Esophagus muscularis mucosa (tissue), 4 donors: ENCODE data around the gene CTAG1B.

Source experiments
- EP300 ChIP-seq: sonication (generic); formaldehyde crosslinking; IDR thresholded peaks from one replicate; pipeline ENCODE4 v1.6.1; 2017; ENCODE audit warnings: antibody characterized with exemption
- POLR2A ChIP-seq: fragments of 450-650 bp; IDR thresholded peaks from one replicate; pipeline ENCODE4 v1.6.1; 2017; ENCODE audit warnings: antibody characterized with exemption, moderate library complexity, mild to moderate bottlenecking, low read depth
- TF ChIP-seq, protein P1 (sequence below), 3 experiments: fragments of 200-600 bp in 2 of 3; fragments of 450-650 bp in 1 of 3; sonication (generic) in 2 of 3; IDR thresholded peaks; one replicate each; pipeline ENCODE4 v1.5.1; 2017 to 2019; ENCODE audit warnings: antibody characterized with exemption in 3 of 3, mild to moderate bottlenecking in 2 of 3, moderate library complexity in 1 of 3

- TF ChIP-seq, protein P1, sequence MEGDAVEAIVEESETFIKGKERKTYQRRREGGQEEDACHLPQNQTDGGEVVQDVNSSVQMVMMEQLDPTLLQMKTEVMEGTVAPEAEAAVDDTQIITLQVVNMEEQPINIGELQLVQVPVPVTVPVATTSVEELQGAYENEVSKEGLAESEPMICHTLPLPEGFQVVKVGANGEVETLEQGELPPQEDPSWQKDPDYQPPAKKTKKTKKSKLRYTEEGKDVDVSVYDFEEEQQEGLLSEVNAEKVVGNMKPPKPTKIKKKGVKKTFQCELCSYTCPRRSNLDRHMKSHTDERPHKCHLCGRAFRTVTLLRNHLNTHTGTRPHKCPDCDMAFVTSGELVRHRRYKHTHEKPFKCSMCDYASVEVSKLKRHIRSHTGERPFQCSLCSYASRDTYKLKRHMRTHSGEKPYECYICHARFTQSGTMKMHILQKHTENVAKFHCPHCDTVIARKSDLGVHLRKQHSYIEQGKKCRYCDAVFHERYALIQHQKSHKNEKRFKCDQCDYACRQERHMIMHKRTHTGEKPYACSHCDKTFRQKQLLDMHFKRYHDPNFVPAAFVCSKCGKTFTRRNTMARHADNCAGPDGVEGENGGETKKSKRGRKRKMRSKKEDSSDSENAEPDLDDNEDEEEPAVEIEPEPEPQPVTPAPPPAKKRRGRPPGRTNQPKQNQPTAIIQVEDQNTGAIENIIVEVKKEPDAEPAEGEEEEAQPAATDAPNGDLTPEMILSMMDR (IDR thresholded peaks at IDR 0.05): no peak
- no peak for TF ChIP-seq POLR2A
- TF ChIP-seq EP300: no peak
These were observed 21.9 kb downstream of the CTAG1B start for GRCh38 chrX:154597221-154597620.
